Stimulated activated CD8-positive, alpha-beta memory T cell treated with anti-CD3 and anti-CD28 coated beads, Interleukin-12 subunit alpha, Interleukin-12 subunit beta, amount 100 ng/mL, for 4 hours (primary cell): ENCODE results near the gene ARFIP1.
"Not testable (repeated sequence)": the region's sequence is repeated elsewhere in the genome, so short reads cannot be mapped to it uniquely, and the experiment has no call there.

ENCODE experiments used
- DNase-seq: peaks from one replicate; pipeline ENCODE4 v3.0.0-alpha.2; 2020; ENCODE audit warnings: low read depth

ARFIP1 gene

DNA sequence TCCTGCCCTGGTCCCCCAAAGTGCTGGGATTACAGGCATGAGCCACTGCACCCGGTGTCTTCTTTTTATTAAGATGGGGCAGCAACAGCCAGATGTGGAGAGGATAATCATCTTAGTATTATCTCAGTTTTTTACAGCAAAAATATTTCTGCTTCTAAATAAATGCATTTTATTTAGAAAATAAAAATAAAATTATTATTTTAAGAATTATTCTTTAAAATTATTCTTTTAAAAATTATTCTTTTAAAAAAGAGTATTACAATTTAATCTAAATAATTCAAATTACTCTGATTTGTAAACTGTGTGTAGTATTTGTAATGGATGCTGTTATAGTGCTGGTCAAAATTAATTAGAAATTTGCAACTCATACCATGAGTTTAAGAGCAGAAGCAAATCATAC is 67.6 kb downstream of the ARFIP1 start:
- DNase-seq: no peak

DNA sequence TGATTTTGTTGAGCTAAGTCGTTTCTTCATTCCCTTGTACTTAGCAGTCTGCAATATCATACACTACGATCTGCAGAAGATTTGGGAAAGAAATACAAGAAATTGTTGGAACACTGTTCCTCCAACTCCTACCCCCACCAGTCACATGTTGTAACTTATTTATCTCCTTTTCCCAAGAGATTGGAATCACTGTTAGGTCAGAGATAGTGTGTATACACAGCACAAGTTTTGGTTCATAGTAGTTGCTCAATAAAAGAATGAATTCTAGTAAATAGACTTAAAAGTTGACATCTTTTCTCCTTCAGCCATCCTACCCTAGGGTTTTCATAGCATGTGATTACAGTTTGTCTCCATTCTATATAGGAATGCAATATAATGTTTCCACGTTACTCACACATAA is 68.8 kb downstream of the ARFIP1 start:
- no peak for DNase-seq

DNA sequence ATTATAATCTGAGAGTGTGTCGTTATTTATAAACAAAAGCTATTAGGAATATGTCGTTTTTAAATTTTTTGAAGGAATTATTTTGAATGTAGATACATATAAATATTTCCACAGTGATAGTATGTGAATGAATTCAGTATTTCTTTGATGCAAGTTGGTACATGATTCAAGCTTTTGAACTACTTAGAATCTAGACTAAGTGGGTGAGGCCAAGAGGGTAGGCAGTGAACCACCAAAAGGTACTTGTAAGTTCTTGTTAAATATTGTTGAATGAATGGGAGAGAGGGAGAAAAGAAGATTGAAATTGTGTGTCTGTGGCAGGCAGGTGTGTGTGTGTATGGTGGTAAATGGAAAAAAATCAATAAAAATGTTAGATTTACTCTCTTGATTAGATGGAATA is 69.6 kb downstream of the ARFIP1 start:
- no peak for DNase-seq

DNA sequence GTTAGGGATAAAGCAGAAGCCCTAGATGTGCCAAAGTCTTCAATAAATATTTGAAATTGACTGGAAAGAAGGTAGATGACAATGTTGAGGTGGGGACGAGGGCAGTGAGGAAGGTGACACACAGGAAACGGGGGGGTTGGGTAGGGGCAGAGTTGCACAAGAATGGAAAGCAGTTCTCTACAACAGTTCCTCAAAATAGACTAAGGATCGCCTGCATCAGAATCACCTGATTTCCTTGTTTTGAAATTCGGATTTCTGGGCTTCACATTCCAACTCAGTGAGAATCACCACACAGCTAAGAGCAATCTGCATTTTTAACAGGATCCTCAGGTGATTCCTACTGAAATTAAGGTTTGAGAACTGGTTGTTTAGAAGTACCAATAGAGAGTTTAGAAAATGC is 70.6 kb downstream of the ARFIP1 start:
- DNase-seq: peak; percentile 15

DNA sequence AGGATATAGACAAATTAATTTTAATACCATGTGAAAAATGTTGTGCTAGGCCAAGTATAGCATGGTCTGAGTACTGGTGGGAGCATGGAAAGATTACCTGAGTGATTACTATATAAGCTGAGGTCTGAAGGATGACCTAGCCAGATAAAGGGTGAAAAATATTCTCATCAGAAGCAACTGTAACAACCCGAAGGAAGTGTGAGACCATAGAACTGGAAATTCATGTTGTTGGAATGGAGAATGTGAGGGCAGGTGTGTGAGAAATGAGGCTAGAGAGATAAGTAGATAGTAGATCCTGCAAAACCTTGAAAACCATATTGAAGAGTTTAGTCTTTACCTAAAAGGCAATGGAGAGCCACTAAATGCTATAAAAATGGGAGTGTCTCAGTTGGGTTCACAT is 71.5 kb downstream of the ARFIP1 start:
- no peak for DNase-seq

GRCh38 chr4:152853293-152853692 is 73.5 kb downstream of the ARFIP1 start:
- DNase-seq: no peak

DNA sequence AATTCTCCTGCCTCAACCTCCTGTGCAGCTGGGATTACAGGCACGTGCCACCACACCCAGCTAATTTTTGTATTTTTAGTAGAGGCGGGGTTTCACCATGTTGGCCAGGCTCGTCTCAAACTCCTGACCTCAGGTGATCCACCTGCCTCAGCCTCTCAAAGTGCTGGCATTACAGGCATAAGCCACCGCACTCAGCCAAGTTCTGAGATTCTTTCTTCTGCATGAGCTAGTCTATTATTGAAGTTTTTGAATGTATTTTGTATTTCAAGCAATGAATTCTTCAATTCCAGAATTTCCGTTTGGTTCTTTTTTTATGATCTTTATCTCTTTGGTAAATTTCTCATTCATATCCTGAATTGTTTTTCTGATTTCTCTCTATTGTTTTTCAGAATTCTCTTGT is 74.3 kb downstream of the ARFIP1 start:
- DNase-seq: not testable (repeated sequence)

DNA sequence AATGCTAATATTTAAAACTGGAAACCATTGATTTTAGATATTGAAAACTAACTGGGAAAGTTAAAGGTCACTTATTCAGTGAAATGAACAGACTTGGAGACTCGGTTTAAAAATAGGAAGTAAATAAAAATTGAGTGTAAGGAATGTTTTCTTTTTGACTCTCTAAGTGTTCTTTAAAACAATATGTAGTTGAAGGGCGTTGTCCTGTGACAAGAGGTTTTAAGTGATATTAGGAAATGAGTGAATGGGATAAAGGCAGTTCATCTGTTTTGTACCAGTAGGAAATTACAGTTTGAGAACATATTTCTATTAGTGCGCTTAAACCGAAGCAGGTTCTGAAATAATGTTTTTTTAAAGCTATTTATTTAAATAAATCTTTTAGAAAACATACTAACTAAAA is 77.2 kb downstream of the ARFIP1 start:
- no peak for DNase-seq

- no peak for DNase-seq
Measured at GRCh38 chr4:152858934-152859333, 79.2 kb downstream of the ARFIP1 start.

DNA sequence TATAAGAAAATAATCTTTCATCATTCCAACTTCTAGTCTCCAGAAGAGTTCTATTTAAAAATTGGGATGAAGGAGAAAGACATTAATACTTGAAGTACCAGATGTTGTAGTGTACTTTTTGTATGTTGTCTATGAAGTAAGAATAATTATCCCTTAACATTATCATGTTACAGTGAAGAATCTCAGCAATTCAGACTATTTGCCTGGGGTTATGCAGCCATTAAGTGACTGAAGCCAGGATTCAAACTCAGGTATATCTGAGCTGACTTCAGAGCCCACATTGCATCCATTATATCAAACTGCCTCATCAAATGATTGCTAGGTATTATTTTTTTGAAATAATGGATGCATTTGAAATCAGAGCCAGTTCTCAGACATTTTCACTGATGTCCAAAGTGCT is 80.3 kb downstream of the ARFIP1 start:
- DNase-seq: no peak

GRCh38 chr4:152862608-152863007 is 82.9 kb downstream of the ARFIP1 start:
- no peak for DNase-seq

DNA sequence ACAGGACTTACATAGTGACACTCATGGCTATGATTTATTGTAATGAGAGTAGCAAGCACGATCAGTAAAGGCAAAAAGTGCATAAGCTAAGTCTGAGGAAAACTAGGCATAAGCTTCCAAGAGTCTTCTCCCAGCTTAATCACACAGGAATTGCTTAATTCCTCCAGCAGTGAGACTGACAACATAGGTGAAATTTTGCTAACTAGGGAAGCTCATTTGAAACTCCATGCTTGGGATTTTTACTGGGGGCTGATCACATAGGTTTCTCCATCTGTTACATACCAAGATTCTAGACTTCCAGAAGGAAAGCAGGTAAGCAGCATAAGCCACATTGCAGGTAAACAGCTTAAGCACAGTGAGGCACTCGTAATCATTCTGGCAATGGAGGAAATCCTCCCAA is 84.6 kb downstream of the ARFIP1 start:
- DNase-seq: no peak

DNA sequence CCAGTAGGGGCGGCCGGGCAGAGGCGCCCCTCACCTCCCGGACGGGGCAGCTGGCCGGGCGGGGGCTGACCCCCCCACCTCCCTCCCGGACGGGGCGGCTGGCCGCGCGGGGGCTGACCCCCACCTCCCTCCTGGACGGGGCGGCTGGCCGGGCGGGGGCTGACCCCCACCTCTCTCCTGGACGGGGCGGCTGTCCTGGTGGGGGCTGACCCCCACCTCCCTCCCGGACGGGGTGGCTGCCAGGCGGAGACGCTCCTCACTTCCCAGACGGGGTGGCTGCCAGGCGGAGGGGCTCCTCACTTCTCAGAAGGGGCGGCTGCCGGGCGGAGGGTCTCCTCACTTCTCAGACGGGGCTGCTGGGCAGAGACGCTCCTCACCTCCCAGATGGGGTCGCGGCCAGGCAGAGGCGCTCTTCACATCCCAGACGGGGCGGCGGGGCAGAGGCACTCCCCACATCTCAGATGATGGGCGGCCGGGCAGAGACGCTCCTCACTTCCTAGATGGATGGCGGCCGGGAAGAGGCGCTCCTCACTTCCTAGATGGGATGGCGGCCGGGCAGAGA is 86.8 kb downstream of the ARFIP1 start:
- not testable (repeated sequence) for DNase-seq

GRCh38 chr4:152870606-152871005 is 90.9 kb downstream of the ARFIP1 start:
- DNase-seq: no peak

GRCh38 chr4:152875261-152875660 is 95.5 kb downstream of the ARFIP1 start:
- no peak for DNase-seq

DNA sequence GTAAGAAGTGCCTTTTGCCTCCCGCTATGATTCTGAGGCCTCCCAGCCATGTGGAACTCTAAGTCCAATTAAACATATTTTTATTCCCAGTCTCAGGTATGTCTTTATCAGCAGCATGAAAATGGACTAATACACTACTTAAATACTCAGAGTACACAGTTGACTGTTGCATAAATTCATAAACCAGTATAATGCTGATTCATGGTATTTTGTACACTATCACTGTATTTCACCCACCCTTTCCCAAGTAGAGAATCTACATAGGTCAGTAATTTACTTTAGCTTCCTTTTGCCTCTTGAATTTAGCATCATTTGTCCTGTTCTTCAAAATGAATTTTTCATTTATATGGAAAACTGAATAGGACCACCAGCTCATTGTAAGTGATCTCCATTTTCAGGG is 98.1 kb downstream of the ARFIP1 start:
- no peak for DNase-seq

DNA sequence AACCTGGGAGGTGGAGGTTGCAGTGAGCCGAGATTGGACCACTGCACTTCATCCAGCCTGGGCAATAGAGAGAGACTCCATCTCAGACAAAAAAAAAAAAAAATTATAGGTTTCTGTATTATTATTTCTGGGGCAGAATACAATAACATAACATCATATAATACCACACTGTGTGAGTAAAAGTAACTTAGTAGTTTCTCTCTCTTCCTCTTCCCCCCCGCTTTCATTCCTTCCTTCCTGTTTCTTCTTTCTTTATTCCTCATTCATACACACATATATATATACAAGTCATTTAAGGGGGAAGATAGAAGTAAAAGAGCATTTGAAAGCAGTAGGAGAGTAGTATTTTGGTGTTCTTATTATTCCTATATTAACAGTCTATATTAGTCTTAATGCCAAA is 100.5 kb downstream of the ARFIP1 start:
- no peak for DNase-seq

GRCh38 chr4:152881974-152882373 is 102.2 kb downstream of the ARFIP1 start:
- DNase-seq: no peak

- DNase-seq: no peak
Measured at GRCh38 chr4:152885185-152885584, 105.4 kb downstream of the ARFIP1 start.

- DNase-seq: no peak
Measured at GRCh38 chr4:152886201-152886600, 106.4 kb downstream of the ARFIP1 start.

DNA sequence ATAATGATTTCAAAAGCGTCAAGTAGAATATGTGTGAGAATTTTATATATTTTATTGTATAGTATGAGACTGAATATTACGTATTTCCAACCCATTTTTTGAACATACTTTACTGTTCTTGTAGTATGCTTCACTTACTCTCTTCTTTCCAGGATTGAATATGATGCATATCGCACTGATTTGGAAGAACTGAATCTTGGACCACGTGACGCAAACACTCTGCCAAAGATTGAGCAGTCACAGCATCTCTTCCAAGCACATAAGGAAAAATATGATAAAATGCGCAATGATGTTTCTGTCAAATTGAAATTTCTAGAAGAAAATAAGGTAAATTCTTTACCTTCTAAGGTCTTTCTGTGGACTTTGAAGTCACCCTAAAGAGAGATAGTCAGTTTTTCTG is 108.2 kb downstream of the ARFIP1 start:
- no peak for DNase-seq

DNA sequence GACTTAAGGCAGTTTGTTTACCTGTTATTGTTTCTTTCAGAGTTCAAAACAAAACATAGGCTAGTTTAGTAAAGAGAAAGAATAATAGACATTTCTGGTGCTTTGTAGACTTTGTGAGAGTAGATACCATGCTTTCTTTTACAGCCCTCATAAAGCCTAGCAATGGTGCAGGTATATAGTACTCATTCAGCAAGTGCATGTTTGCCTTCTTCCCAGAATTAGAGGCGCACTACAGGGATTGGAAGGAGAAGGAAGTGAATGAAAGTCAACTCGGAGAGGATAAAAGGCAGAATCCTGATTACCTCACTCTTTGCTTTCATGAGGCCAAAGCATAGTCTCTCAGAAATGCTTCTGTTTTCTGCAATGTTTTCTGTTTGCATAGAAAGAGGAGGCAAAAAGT is 113.2 kb downstream of the ARFIP1 start:
- DNase-seq: no peak

GRCh38 chr4:152894673-152895072 is 114.9 kb downstream of the ARFIP1 start:
- no peak for DNase-seq

GRCh38 chr4:152896811-152897210 is 117.1 kb downstream of the ARFIP1 start:
- no peak for DNase-seq

- not testable (repeated sequence) for DNase-seq
Measured at GRCh38 chr4:152898133-152898532, 118.4 kb downstream of the ARFIP1 start.
